ENCODE results near the gene PPIL4.

The PPIL4 gene

DNA sequence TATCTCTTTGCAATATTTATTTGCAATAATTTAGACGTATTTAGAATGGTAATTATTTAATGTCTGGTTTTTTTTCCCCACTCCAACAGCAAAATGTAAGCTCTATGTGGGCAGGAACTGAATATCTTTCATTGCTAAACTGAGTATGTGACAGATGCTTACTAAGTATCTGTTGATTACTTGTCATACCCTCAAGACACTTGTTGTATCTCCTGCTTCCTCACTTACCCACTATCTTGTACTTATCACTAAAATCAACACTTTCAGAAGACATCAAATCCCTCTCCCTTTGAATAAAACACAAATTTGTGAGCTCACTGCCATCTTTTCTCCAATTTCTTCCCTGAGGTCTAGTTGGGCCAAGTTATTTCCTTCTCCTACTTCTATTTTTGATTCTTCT, 30.3 kb downstream of the PPIL4 start:
- no peak overlapping the region for H3K4me2 ChIP-seq (ENCODE audit: low read depth, low read length)
- no peaks in the 10 kb centered on the region for H3K36me3 ChIP-seq (replicated peaks; ENCODE audit: insufficient read depth, low read length)
- H4K20me1 ChIP-seq (ENCODE audit: insufficient read depth, low read length), result no peaks in the 10 kb centered on the region

DNA sequence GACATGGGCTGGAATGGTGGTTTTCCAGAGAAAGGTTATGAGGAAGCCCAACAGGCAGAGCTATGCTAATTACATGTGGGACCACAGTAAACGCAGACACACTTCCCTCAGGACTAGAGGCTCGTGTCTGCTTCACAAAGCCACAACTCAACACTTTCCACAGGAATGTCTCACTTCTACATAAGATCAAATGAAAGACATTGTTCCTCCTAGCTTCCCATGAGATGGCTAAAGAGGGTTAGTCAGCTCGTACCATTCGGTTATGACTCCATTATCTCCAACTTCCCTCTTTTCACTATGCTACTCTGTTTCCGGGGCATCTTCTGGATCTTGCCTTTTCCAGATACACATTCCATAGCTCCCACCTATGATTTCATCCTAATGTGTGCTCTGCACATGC, 31.9 kb downstream of the PPIL4 start:
- Histone ChIP-seq H3K36me3 (replicated peaks; ENCODE audit: insufficient read depth, low read length) (no peaks in the 10 kb centered on the region), H3K27ac (ENCODE audit: low read length) (no peak overlapping the region), H3F3A (ENCODE audit: insufficient read depth, low read length) (no peaks in the 10 kb centered on the region), H3K4me1 (ENCODE audit: low read length) (no peaks in the 10 kb centered on the region), H3K9me3 (replicated peaks; ENCODE audit: insufficient read depth, low read length) (no peaks in the 10 kb centered on the region), H3K4me2 (ENCODE audit: low read depth, low read length) (no peak overlapping the region), H2AFZ (ENCODE audit: low read length) (no peak overlapping the region), H3K9ac (ENCODE audit: low read length) (no peak overlapping the region), H3K27me3 (replicated peaks; ENCODE audit: insufficient read depth, low read length) (no peaks in the 10 kb centered on the region), H3K4me3 (ENCODE audit: low read length) (no peak overlapping the region), H4K20me1 (ENCODE audit: insufficient read depth, low read length) (no peaks in the 10 kb centered on the region), H3K9me2 (replicated peaks; ENCODE audit: insufficient read depth, low read length) (no peaks in the 10 kb centered on the region), H3K79me2 (ENCODE audit: low read length) (no peaks in the 10 kb centered on the region)
- no peak for TF ChIP-seq EZH2 (optimal IDR thresholded peaks at IDR 0.05; ENCODE audit: low read depth, low read length)
- TF ChIP-seq, protein P1, sequence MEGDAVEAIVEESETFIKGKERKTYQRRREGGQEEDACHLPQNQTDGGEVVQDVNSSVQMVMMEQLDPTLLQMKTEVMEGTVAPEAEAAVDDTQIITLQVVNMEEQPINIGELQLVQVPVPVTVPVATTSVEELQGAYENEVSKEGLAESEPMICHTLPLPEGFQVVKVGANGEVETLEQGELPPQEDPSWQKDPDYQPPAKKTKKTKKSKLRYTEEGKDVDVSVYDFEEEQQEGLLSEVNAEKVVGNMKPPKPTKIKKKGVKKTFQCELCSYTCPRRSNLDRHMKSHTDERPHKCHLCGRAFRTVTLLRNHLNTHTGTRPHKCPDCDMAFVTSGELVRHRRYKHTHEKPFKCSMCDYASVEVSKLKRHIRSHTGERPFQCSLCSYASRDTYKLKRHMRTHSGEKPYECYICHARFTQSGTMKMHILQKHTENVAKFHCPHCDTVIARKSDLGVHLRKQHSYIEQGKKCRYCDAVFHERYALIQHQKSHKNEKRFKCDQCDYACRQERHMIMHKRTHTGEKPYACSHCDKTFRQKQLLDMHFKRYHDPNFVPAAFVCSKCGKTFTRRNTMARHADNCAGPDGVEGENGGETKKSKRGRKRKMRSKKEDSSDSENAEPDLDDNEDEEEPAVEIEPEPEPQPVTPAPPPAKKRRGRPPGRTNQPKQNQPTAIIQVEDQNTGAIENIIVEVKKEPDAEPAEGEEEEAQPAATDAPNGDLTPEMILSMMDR (IDR thresholded peaks at IDR 0.05; ENCODE audit: low read length), result no peak
- DNase-seq, result no peak

More for the DNA sequence above, 30.3 kb downstream of the PPIL4 start:
- no peak overlapping the region for H3K9ac ChIP-seq (ENCODE audit: low read length)
- H3K9me2 ChIP-seq (replicated peaks; ENCODE audit: insufficient read depth, low read length), result no peaks in the 10 kb centered on the region
- H3K27ac ChIP-seq (ENCODE audit: low read length), result no peak overlapping the region
- H3K27me3 ChIP-seq (replicated peaks; ENCODE audit: insufficient read depth, low read length), result no peaks in the 10 kb centered on the region
- H3K4me3 ChIP-seq (ENCODE audit: low read length), result no peak overlapping the region
- no peaks in the 10 kb centered on the region for H3K4me1 ChIP-seq (ENCODE audit: low read length)
- H3F3A ChIP-seq (ENCODE audit: insufficient read depth, low read length), result no peaks in the 10 kb centered on the region
- H3K79me2 ChIP-seq (ENCODE audit: low read length), result no peaks in the 10 kb centered on the region
- no peaks in the 10 kb centered on the region for H3K9me3 ChIP-seq (replicated peaks; ENCODE audit: insufficient read depth, low read length)
- TF ChIP-seq, protein P1 (IDR thresholded peaks at IDR 0.05; ENCODE audit: low read length), result no peak
- no peak for TF ChIP-seq EZH2 (optimal IDR thresholded peaks at IDR 0.05; ENCODE audit: low read depth, low read length)
- no peak for TF ChIP-seq EZH2phosphoT487 (IDR thresholded peaks at IDR 0.05; ENCODE audit: low read length)
- no peak overlapping the region for H2AFZ ChIP-seq (ENCODE audit: low read length)
- no peak for DNase-seq

DNA sequence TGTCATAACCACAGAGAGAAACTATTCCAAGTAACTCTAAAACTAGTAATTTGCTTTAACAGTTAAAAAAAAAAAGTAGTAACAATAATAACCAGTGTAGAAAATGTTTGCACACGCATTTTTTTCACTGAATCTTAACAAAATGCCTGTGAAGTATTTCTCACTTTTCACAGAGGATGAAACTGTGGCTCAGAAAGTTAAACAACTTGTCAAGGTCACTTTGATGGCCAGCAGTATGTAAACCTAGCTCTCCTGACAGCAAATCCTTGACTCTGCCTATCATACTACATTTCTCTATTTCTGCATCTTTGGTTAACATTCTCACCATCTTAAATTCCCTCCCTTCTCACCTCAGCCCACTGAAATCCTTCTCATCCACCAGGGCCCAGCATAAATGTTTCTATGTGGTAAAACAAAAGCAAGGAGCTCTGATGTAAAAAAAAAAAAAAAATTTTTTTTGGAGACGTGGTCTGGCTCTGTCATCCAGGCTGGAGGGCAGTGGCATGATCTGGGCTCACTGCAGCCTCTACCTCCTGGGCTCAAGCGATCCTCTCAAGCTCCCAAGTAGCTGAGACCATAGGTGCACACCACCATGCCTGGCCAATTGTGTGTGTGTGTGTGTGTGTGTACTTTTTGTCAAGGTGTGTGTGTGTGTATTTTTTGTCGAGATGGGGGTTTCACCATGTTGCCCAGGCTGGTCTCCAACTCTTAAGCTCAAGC, 34.9 kb downstream of the PPIL4 start:
- no peak for TF ChIP-seq EZH2phosphoT487 (IDR thresholded peaks at IDR 0.05; ENCODE audit: low read length)
- TF ChIP-seq EZH2 (optimal IDR thresholded peaks at IDR 0.05; ENCODE audit: low read depth, low read length), result no peak
- TF ChIP-seq, protein P1 (IDR thresholded peaks at IDR 0.05; ENCODE audit: low read length), result no peak
- no peaks in the 10 kb centered on the region for H3K4me1 ChIP-seq (ENCODE audit: low read length)

More for the DNA sequence above, 34.9 kb downstream of the PPIL4 start:
- DNase-seq, result no peak
- H3K36me3 ChIP-seq (replicated peaks; ENCODE audit: insufficient read depth, low read length), result no peaks in the 10 kb centered on the region
- H3F3A ChIP-seq (ENCODE audit: insufficient read depth, low read length), result no peaks in the 10 kb centered on the region
- H3K9ac ChIP-seq (ENCODE audit: low read length), result no peak overlapping the region
- H3K79me2 ChIP-seq (ENCODE audit: low read length), result no peaks in the 10 kb centered on the region
- no peak overlapping the region for H3K4me3 ChIP-seq (ENCODE audit: low read length)
- H3K27ac ChIP-seq (ENCODE audit: low read length), result no peak overlapping the region
- H3K4me2 ChIP-seq (ENCODE audit: low read depth, low read length), result no peak overlapping the region
- H3K9me2 ChIP-seq (replicated peaks; ENCODE audit: insufficient read depth, low read length), result no peaks in the 10 kb centered on the region
- no peak overlapping the region for H2AFZ ChIP-seq (ENCODE audit: low read length)
- H4K20me1 ChIP-seq (ENCODE audit: insufficient read depth, low read length), result no peaks in the 10 kb centered on the region
- no peaks in the 10 kb centered on the region for H3K9me3 ChIP-seq (replicated peaks; ENCODE audit: insufficient read depth, low read length)
- H3K27me3 ChIP-seq (replicated peaks; ENCODE audit: insufficient read depth, low read length), result no peaks in the 10 kb centered on the region

All from MM.1S (cell line).